ENCODE data around the gene PPP1CA. TPM values are rescaled to one million over a fixed set of nuclear protein-coding genes. Genes with fewer than 3 reads are reported as not detected.
A peak's percentile ranks its signal among the peaks of the same experiment; 100 is the strongest.

The PPP1CA gene
- total and polyA plus RNA-seq, 11 donors: 90.3 to 207 (median 105) TPM

GRCh38 chr11:67349928-67350465, 51.7 kb downstream of the PPP1CA start:
- Histone ChIP-seq H3K27me3 (no peaks in the 10 kb centered on the region), H3K36me3 (peaks cover 0 to 4% (median 0%) of the 10 kb centered on the region in 9 donors), H3K27ac (peak overlapping the region in 2 of 12 donors; percentile 3 to 30), H3K4me1 (peaks cover 3 to 53% (median 40%) of the 10 kb centered on the region in 12 donors), H3K4me3 (no peak overlapping the region), H3K9me3 (no peaks in the 10 kb centered on the region)
- WGBS, 4 donors: 83 to 91% (median 85%) methylated on average over 4 of the region's 4 CpGs
- DNase-seq: no peak
- ATAC-seq: no peak
- no peak for TF ChIP-seq CTCF (IDR thresholded peaks at IDR 0.05)
- TF ChIP-seq POLR2A (IDR thresholded peaks at IDR 0.05): no peak
- intact Hi-C loops (cut with DNase I): loop anchor here in 6 of 10 donors (5.0 kb wide), 1 partner anchor 32 kb away; no protein-coding TSS in a partner anchor

DNA sequence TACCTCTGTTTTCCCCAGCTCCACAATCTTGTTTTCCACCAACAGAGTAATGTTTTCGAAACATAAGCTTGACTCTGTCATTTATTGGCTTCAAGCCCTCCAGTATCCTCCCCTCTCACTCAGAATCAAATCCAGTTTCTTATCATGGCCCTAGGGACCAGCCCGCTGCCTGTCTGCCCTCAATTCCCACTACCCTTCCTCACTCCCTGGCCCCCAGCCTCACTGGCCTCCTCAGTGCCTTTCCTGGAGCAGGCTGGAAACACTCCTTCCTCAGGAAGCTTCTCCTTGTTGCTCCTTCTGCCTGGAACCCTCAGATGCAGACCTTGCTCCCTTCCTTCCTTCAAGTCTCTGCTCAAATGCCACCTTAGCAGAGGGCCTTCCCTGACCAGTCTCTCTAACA, 52.2 kb downstream of the PPP1CA start:
- Histone ChIP-seq H3K9me3 (no peaks in the 10 kb centered on the region), H3K4me3 (no peak overlapping the region), H3K4me1 (peaks cover 2 to 48% (median 35%) of the 10 kb centered on the region in 12 donors), H3K36me3 (peaks cover 0 to 4% (median 0%) of the 10 kb centered on the region in 9 donors), H3K27ac (peak overlapping the region in 2 of 12 donors; percentile 3 to 30), H3K27me3 (no peaks in the 10 kb centered on the region)
- intact Hi-C loops (cut with DNase I): loop anchor here in 6 of 10 donors (5.0 kb wide), 1 partner anchor 33 kb away; no protein-coding TSS in a partner anchor
- no peak for DNase-seq
- no peak for TF ChIP-seq CTCF (IDR thresholded peaks at IDR 0.05)
- TF ChIP-seq POLR2A (IDR thresholded peaks at IDR 0.05): no peak
- no peak for ATAC-seq
- 70 to 76% (median 73%) methylated on average over 2 of the region's 2 CpGs for WGBS, 4 donors

DNA sequence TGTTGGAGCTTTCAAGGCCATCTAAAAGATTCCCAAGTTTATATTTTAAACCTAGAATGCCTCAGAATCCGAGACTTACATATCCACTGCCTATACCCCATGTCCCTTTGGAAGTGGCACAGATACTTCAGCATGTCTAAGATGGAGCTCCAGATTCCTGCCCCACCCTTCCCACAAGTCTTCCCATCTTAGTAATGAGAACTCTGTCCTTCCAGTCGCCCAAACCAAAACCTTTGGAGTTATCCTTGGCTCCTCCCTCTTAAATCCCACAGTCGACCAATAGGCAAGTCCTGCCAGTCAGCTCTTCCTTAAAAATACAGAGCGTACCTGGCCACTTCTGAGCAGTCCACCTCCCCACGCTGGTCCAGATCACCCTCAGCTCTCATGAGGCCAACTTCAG, 52.6 kb downstream of the PPP1CA start:
- 69 to 77% (median 74%) methylated on average over 5 of the region's 5 CpGs for WGBS, 4 donors
- intact Hi-C loops (cut with DNase I): loop anchor here in 6 of 10 donors (5.0 kb wide), 1 partner anchor 33 kb away; no protein-coding TSS in a partner anchor
- ATAC-seq (no peak), DNase-seq (no peak)
- Histone ChIP-seq H3K4me3 (no peak overlapping the region), H3K4me1 (peaks cover 2 to 43% (median 31%) of the 10 kb centered on the region in 12 donors), H3K27ac (peak overlapping the region in 1 of 12 donors; percentile 30), H3K36me3 (peaks cover 0 to 4% (median 0%) of the 10 kb centered on the region in 9 donors), H3K9me3 (no peaks in the 10 kb centered on the region), H3K27me3 (no peaks in the 10 kb centered on the region)
- no peak for TF ChIP-seq CTCF (IDR thresholded peaks at IDR 0.05)
- TF ChIP-seq POLR2A (IDR thresholded peaks at IDR 0.05): no peak

Other genes with a start within 250 kb of the PPP1CA start
- 100 to 1,000 TPM in 1 of 9 donors, 10 to 100 TPM in 8; 40.1 to 107 (median 49.6) TPM for gene GRK2, start 135.4 kb downstream of the PPP1CA start, total RNA-seq
- gene GRK2, start 135.4 kb downstream of the PPP1CA start, polyA plus RNA-seq: 10 to 100 TPM; 55.6 to 63.8 TPM
- gene ANKRD13D, start 112.6 kb downstream of the PPP1CA start, total RNA-seq: 10 to 100 TPM in 6 of 9 donors, 1 to 10 TPM in 3; 7.6 to 43.6 (median 12.8) TPM
- gene ANKRD13D, start 112.6 kb downstream of the PPP1CA start, polyA plus RNA-seq: 10 to 100 TPM; 12.3 to 17.6 TPM
- 10 to 100 TPM; 10.8 to 23.9 (median 16.8) TPM for gene SSH3, start 98.3 kb downstream of the PPP1CA start, total RNA-seq
- 1 to 10 TPM; 8.1 to 9.4 TPM for gene SSH3, start 98.3 kb downstream of the PPP1CA start, polyA plus RNA-seq
- gene POLD4, start 48.3 kb downstream of the PPP1CA start, total RNA-seq: 100 to 1,000 TPM in 1 of 9 donors, 10 to 100 TPM in 8; 36.0 to 131 (median 57.1) TPM
- gene POLD4, start 48.3 kb downstream of the PPP1CA start, polyA plus RNA-seq: 100 to 1,000 TPM in 1 of 2 donors, 10 to 100 TPM in 1; 83.0 to 164 TPM
- 1 to 10 TPM in 5 of 9 donors, under 1 TPM in 4; 0.25 to 6.1 (median 1.7) TPM for gene CLCF1, start 28.3 kb downstream of the PPP1CA start, total RNA-seq
- 10 to 100 TPM in 1 of 2 donors, under 1 TPM in 1; 0.99 to 17.1 TPM for gene CLCF1, start 28.3 kb downstream of the PPP1CA start, polyA plus RNA-seq
- 1 to 10 TPM; 3.5 to 9.1 (median 5.8) TPM for gene RAD9A, start 9.9 kb downstream of the PPP1CA start, total RNA-seq
- gene RAD9A, start 9.9 kb downstream of the PPP1CA start, polyA plus RNA-seq: 1 to 10 TPM; 7.6 to 8.0 TPM
- gene TBC1D10C, start 2.2 kb upstream of the PPP1CA start, total RNA-seq: 10 to 100 TPM in 1 of 9 donors, 1 to 10 TPM in 4, under 1 TPM in 4; 0.14 to 14.2 (median 1.6) TPM
- under 1 TPM; 0.61 to 0.88 TPM for gene TBC1D10C, start 2.2 kb upstream of the PPP1CA start, polyA plus RNA-seq
- gene CARNS1, start 13.8 kb upstream of the PPP1CA start, total RNA-seq: 10 to 100 TPM in 5 of 9 donors, 1 to 10 TPM in 4; 3.5 to 33.6 (median 11.8) TPM
- 1 to 10 TPM in 1 of 2 donors, under 1 TPM in 1; 0.89 to 6.2 TPM for gene CARNS1, start 13.8 kb upstream of the PPP1CA start, polyA plus RNA-seq
- gene RPS6KB2, start 26.6 kb upstream of the PPP1CA start, total RNA-seq: 10 to 100 TPM; 19.3 to 32.8 (median 25.2) TPM
- gene RPS6KB2, start 26.6 kb upstream of the PPP1CA start, polyA plus RNA-seq: 10 to 100 TPM; 33.3 to 36.0 TPM
- gene PTPRCAP, start 35.8 kb upstream of the PPP1CA start, total RNA-seq: 10 to 100 TPM in 1 of 9 donors, 1 to 10 TPM in 4, under 1 TPM in 4; 0.50 to 11.0 (median 1.3) TPM
- 1 to 10 TPM; 1.1 to 1.4 TPM for gene PTPRCAP, start 35.8 kb upstream of the PPP1CA start, polyA plus RNA-seq
- 10 to 100 TPM; 14.6 to 53.3 (median 21.2) TPM for gene CORO1B, start 41.6 kb upstream of the PPP1CA start, total RNA-seq
- gene CORO1B, start 41.6 kb upstream of the PPP1CA start, polyA plus RNA-seq: 10 to 100 TPM; 17.1 to 37.0 TPM
- gene GPR152, start 50.9 kb upstream of the PPP1CA start, total RNA-seq: not detected
- not detected for gene GPR152, start 50.9 kb upstream of the PPP1CA start, polyA plus RNA-seq
- gene CABP4, start 53.5 kb upstream of the PPP1CA start, total RNA-seq: 1 to 10 TPM in 3 of 9 donors, under 1 TPM in 5, not detected in 1; 0.25 to 4.2 (median 0.61) TPM
- under 1 TPM; 0.44 to 0.57 TPM for gene CABP4, start 53.5 kb upstream of the PPP1CA start, polyA plus RNA-seq
- gene TMEM134, start 67.4 kb upstream of the PPP1CA start, total RNA-seq: 100 to 1,000 TPM in 2 of 9 donors, 10 to 100 TPM in 7; 67.0 to 146 (median 77.2) TPM
- gene TMEM134, start 67.4 kb upstream of the PPP1CA start, polyA plus RNA-seq: 10 to 100 TPM; 83.6 to 86.8 TPM
- 10 to 100 TPM; 41.7 to 69.2 (median 53.0) TPM for gene AIP, start 81.2 kb upstream of the PPP1CA start, total RNA-seq
- 10 to 100 TPM; 73.1 to 96.4 TPM for gene AIP, start 81.2 kb upstream of the PPP1CA start, polyA plus RNA-seq
- gene PITPNM1, start 103.5 kb upstream of the PPP1CA start, total RNA-seq: 10 to 100 TPM; 24.9 to 69.1 (median 34.3) TPM
- gene PITPNM1, start 103.5 kb upstream of the PPP1CA start, polyA plus RNA-seq: 10 to 100 TPM; 24.2 to 59.9 TPM
- 100 to 1,000 TPM in 2 of 9 donors, 10 to 100 TPM in 7; 37.0 to 123 (median 59.3) TPM for gene CDK2AP2, start 106.3 kb upstream of the PPP1CA start, total RNA-seq
- gene CDK2AP2, start 106.3 kb upstream of the PPP1CA start, polyA plus RNA-seq: 100 to 1,000 TPM in 1 of 2 donors, 10 to 100 TPM in 1; 82.7 to 461 TPM
- not detected for gene CABP2, start 121.6 kb upstream of the PPP1CA start, total RNA-seq
- not detected for gene CABP2, start 121.6 kb upstream of the PPP1CA start, polyA plus RNA-seq
- gene GSTP1, start 182.0 kb upstream of the PPP1CA start, total RNA-seq: 100 to 1,000 TPM; 294 to 830 (median 341) TPM
- gene GSTP1, start 182.0 kb upstream of the PPP1CA start, polyA plus RNA-seq: 100 to 1,000 TPM; 549 to 576 TPM
- 100 to 1,000 TPM; 340 to 897 (median 583) TPM for gene NDUFV1, start 205.1 kb upstream of the PPP1CA start, total RNA-seq
- 100 to 1,000 TPM; 342 to 401 TPM for gene NDUFV1, start 205.1 kb upstream of the PPP1CA start, polyA plus RNA-seq
- 10 to 100 TPM; 35.6 to 85.1 (median 49.3) TPM for gene NUDT8, start 228.1 kb upstream of the PPP1CA start, total RNA-seq
- gene NUDT8, start 228.1 kb upstream of the PPP1CA start, polyA plus RNA-seq: 100 to 1,000 TPM in 1 of 2 donors, 10 to 100 TPM in 1; 29.1 to 110 TPM
- gene TBX10, start 237.9 kb upstream of the PPP1CA start, total RNA-seq: under 1 TPM in 1 of 9 donors, not detected in 8; 0.30 TPM
- gene TBX10, start 237.9 kb upstream of the PPP1CA start, polyA plus RNA-seq: under 1 TPM in 1 of 2 donors, not detected in 1; 0.11 TPM
- gene ACY3, start 248.9 kb upstream of the PPP1CA start, total RNA-seq: not detected
- not detected for gene ACY3, start 248.9 kb upstream of the PPP1CA start, polyA plus RNA-seq